ENCODE measurements around the gene SGO2.
"Not testable (repeated sequence)": the region's sequence is repeated elsewhere in the genome, so short reads cannot be mapped to it uniquely, and the experiment has no call there.

SGO2 gene

DNA sequence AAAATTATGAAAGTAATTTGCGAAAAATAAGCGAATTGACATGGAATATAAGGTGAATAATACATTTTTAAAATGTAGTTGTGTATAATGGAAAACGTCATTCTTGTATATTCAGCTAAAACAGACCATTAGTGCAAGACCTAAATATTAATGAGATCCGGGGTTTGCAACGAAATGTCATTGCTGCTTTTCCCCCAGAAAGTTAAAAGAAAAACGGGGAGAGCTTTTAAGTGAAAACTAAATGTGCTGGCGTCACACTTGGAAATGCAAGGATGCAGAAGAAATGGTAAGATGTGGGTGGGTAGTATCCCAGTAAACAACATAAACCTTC lies 491 bp upstream of the SGO2 start:
- no peak for DNase-seq

DNA sequence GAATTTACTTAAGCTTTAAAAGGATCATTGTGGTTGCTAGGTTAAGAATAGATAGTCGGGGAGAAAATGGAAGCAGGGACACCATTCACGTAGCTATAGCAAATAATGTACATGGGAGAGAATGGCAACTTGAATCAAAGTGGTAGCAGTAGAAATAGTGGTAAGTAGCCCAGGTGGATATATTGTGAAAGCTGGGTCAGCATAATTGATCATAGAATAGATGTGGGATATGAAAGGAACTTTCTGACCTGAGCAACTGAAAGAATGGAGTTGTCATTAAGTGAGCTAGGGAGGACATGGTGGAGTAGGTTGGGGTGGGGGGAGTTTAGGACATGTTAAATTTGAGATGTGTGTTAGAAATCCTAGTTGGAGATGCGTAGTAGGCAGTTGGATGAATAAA lies 2.2 kb downstream of the SGO2 start:
- DNase-seq, result no peak

DNA sequence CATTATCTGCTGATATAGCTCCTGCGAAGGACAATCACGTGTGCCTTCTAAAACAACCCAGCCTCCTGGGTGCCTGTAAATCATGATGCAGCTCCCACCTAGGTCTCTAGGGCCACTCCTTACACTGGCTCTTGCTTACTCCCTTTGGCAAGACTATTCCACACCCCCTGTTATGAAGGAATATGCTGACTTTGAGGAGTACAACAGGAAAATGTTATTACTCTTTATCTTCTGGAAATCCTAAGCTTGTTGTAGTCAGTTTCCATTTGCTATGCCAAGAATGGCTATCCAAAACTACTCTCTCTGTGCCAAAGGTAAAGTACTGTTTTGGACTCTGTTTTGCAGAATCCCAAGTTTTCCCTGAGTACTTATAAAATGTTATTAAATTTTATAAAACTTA lies 7.7 kb downstream of the SGO2 start:
- DNase-seq, result no peak

DNA sequence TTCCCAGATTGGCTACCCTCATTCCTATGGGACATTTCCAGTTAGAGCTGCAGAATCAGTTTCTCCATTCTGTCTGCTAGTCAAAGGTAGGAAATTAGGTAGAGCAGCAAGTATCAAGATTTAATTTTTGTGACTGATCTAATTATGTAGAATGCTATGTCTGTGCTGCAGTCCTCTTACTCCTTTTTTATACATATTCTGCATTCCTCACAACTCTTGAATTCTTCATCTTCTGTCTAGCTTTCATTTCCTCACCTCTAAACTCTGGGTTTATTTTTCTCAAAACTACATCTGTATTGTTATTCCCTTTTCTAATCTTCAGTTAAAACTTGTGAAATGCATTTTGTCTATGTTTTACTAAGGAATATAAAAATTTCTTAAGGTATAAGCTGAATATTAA lies 8.6 kb downstream of the SGO2 start:
- no peak for DNase-seq

DNA sequence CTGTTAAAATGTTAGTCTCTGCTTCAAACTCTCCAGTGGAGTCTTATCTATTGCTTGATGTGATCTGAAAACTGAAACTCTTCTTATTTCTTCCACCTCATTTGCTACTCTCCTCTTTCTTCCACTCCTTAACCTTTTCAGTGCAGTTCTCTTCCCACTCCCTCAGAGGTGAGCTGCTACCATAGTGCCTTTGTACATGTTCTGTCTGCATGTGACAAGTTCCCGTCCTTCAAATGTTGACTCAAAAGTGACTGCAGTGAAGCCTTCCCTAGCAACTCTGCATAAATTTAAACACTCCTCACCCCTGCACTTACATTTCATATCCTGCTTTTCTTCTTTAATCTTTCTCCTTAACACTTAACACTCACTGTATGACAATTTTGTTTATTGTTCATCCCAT lies 12.1 kb downstream of the SGO2 start:
- DNase-seq, result no peak

DNA sequence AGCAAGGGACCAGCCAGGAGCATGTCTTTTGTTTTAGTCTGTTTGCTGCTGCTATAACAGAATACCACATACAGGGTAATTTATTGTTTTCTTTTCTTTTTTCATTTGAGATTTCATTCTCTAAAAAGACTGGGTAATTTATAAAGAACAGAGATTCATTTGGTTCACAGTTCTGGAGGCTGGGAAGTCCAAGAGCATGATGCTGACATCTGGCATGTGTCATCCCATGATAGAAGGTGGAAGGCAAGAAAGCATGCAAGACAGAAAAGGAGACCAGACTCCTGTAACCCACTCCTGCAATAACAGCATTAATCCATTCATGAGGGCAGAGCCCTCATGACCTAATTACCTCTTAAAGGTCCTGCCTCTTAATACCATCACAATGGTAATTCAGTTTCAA lies 14.8 kb downstream of the SGO2 start:
- no peak for DNase-seq

DNA sequence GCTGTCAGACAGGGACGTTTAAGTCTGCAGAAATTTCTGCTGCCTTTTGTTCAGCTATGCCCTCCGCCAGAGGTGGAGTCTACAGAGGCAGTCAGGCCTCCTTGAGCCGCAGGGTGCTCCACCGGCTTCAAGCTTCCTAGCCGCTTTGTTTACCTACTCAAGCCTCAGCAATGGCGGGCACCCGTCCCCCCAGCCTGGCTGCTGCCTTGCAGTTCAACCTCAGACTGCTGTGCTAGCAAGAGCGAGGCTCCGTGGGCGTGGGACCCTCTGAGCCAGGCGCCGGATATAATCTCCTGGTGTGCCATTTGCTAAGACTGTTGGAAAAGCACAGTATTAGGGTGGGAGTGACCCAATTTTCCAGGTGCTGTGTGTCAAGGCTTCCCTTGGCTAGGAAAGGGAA lies 40.6 kb downstream of the SGO2 start:
- not testable (repeated sequence) for DNase-seq

DNA sequence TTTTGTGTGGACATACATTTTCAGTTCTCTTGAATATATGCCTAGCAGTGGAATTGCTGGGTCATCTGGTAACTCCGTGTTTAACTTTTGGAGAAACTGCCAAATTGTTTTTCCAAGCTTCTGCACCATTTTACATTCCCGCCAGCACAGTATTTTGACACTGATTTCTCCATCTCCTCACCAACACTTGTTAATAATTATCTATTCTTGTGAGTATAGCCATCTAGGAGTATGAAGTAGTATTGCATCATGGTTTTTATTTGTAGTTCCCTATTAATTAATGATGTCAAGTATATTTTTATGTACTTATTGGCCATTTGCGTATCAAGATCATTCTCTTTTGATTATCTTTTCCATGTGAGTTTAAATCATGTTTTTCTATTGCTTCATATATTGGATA lies 41.9 kb downstream of the SGO2 start:
- DNase-seq, result no peak

DNA sequence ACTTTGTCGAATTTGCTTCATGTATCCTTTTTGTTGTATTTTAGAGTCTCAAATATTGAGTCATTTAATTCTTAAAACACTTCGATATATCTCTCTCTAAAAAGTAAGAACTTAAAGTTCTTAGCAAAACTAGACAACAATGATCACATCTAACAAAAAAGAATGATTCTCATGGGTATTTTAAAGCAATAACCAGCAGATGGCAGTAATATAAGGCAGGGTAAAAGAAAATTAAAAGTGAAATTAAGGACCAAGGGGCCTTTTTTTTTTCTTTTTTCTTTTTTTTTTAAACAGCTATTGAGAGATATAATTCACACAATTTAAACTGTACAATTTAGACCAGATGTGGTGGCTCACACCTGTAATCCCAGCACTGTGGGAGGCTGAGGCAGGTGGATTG lies 50.0 kb downstream of the SGO2 start:
- no peak for DNase-seq

DNA sequence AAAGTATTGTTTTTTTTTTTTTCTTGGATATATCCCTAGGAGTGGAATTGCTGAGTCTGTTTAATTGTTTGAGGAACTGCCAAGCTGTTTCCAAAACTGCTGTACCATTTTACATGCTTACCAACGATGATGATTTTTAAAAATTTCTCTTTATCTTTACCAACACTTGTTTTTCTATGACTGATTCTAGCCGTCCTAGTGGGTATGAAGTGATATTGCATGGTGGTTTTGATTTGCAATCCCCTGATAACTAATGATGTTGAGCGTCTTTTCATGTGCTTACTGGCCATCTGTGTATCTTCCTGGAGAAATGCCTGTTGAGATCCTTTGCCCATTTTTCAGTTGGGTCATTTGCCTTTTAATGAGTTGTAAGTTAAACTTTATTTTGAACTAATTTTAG lies 51.0 kb downstream of the SGO2 start:
- DNase-seq, result no peak

DNA sequence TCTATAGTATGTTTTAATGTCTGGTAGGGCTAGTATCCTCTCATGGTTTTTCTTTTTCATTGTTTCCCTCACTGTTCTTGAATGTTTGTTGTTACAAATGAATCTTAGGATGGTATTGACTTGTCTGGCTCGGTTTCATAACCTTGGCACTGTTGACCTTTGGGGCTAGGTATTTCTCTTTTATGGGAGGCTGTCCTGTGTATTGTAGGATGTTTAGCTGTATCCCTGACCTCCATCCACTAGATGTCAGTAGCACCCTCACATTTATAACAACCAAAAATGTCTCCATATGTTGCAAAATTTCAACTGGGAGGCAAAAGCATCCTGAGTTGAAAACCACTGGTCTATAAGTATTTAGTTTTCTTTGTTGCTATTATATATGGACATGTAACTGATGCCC lies 52.8 kb downstream of the SGO2 start:
- no peak for DNase-seq

DNA sequence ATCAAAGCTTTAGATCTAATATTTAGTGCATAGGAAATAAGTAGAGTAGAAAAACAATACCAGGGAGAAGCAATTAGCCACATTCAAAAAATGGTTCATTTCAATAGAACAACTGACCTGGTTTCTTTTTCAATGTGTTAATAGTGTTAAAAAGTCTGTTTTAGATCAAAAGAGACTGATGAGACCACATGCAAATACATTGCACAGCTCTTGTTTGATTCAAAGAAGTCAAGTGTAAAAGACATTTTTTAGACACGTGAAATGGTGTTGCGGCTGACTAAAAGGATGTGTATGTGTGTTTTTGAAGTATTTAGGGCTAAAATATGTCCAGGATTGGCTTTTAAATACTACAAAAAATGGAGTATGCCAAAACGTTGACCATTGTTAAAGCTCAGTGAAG lies 58.6 kb downstream of the SGO2 start:
- no peak for DNase-seq

DNA sequence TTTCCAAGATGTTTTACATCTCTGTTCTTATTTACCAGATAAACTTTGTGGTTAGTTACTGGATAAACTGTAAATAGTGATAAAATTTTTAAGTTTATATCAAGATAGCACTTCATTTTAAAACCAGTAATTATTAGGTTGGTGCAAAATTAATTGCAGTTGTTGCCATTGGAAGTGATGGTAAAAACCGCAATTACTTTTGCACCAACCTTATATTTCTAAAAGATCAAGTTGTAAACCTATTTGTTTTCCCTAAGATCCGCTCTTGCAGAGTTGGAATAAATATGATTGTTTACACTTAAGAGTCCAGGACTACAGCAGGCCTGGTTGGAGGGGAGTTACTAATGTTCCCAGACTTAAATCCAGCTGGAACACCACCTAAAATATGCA lies 59.3 kb downstream of the SGO2 start:
- no peak for DNase-seq

DNA sequence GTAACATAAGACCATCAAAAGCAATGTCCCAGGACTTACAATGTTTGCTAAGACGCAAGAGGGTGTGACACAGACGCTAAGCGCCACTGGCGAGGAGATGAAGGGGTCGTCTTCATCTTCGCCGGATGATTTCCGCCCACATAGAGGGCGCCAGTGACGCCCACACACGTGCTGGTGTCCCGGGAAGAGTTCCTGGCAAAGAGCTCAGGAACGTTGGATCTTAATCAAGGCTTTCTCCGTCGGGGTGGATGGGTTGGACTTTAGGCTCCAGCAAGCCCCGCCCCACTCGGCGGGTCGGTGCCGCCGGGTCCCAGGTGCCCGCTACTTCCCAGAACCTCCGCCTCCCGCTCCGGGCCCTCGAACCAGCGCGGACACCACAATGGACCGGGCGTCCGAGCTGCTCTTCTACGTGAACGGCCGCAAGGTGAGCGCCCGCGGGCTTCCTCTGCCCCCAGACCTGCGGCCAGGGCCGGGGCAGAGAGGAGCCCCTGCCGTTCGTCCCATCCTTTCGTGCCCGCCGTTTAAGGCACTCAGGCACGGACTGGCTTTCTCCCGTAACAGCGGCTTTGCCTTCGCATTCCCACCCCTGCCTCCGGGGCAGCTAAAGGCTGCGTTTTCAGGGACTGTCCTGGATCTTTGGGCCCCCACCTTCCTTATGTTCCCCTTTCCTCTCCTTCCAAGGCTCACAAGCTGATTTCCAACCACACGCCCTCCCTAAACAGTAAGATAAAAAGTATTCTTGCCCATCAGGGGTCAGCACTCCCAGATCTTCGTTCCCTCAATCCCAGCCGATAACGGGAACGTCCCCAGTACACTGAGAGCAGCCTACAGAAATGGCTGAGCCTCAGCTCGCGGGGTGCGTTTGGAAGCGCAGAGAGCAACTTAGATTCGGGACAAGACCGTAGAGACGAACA lies 60.0 kb downstream of the SGO2 start, which contains the start of gene AOX1:
Gene AOX1 (plus strand): TSS at position 285 of the 914 bp plus-strand sequence. CDS start 95 bp downstream, at position 380.
- DNase-seq, result no peak

DNA sequence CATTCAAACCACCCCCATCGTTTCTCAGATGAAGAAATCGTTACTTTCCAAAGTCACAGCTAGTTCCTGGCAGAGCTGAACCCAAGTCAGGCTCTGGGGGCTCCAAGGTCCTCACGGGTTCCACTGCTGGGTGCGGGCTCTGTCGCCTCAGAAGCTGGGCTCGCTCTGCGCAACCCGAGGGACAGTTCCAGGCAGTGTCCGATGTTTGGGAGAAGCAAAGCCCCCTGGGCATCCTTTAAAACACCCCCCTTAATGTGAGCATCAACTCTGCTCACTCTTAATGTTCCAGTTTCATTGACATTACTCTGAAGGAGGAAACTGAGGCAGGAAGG lies 60.6 kb downstream of the SGO2 start:
- no peak for DNase-seq

DNA sequence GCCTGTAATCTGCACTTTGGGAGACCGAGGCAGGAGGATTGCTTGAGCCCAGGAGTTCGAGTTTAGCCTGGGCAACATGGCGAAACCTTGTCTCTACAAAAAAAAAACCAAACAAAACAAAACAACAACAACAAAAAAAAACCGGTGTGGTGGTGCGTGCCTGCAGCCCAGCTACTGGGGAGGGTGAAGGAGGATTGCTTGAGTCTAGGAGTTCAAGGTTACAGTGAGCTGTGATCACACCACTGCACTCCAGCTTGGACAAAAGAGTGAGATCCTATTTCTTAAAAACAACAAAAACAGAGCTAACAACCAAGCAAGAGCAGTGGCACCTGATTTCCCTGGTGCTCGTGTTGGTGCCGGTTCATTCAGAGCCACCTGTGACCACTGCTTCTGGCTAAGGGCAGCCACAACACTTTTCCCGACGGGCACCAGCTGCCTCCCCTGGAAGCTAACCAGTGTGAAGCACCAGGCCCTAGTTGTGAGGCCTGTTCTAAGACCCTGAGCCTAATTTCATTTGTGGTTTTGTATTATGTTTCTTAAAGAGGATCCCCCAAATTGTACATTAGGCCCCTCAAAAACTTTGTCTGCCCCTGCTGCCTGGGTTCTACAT lies 61.1 kb downstream of the SGO2 start:
- no peak for DNase-seq

DNA sequence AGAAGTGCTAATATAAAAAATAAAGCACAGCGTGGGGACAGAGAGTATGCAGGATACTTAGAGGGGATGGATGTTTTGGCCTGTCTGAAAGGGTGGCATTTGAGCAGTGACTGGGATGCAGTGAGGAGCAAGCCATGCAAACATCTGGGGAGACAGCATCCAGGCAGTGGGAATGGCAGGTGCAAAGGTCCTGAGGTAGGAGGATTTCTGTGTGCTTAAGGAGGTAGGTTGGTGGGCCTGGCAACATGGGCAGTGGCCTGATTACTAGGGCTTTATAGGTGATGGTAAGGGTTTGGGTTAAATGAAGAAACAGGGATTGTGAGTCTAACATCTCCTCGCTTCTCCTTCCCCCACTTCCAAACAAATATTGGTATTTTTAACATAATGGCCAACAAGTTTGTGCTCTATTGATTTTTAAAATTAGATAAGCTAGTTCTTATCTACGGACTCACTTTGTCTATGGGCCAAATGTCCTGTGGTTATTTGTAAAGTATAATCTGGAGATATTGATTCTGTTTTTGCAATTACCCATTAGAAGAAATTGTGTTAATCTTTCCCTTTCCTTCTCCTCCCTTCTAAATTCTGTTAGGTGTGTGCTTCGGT lies 62.2 kb downstream of the SGO2 start:
- no peak for DNase-seq

DNA sequence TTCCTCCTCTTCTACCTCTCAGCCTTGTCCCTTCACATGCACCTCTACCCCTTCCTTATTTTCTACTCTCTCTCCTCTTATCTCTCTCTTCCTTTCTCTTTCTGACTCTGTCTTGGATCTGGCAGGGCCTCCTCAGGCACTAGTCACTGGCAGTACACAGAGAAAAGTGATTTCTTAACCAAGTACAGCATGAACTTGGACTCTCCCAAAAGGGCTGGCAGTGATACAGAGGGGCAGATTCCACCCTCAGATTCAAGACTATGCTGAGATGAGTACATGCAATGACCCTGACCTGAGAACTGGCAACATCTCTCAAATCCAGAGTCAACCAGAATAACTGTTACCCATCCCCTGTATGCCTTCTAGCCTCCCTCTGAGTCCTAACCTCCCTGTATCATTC lies 64.1 kb downstream of the SGO2 start:
- no peak for DNase-seq

DNA sequence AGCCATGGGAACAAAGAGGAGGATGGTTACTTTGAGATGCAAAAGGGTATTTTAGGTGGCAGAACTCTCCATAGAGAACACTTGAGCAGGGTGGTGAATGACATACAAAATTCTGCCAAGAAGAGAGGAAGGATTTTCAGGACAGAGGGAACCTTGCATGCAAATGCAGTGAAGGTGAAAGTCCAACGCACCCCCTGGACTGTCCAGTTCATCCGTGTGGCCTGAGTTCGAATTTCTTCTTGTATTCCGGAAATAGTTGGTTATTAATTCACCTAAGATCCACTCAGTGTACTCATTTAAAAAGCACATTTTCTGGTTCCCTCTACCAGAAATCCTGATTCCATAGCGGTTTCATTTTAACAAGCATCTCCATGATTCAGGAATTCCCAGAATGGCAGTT lies 65.3 kb downstream of the SGO2 start:
- no peak for DNase-seq

DNA sequence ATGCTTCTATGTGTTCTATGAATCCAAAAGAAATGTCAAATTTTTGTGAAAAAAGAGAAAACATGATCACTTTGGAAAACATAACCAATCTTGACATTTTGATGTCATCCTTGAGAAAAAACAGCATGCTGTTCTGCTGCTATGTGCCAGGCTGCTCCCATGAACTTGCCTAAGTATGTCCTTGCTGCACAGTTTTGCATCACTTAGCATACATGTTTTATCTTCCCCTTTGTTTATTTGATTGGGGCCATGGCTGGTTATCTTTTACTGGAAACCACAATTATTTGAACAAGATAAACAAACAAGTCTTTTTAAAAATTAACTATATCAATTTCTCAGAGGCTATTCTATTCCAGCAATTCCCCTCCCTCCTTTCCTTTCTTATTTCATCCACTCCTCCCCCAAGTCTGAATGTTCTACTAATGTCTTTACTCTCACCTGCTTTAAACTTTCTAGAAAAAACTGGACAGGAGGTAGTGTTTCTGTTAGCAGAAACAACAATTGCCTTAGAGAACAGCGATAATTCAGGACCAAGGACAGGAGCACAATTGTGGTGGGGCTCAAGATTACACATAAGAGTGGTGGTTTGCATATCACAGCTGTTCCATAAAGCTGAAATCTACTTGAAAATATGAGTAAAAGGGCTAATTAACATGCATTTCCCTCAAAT lies 66.5 kb downstream of the SGO2 start:
- no peak for DNase-seq

DNA sequence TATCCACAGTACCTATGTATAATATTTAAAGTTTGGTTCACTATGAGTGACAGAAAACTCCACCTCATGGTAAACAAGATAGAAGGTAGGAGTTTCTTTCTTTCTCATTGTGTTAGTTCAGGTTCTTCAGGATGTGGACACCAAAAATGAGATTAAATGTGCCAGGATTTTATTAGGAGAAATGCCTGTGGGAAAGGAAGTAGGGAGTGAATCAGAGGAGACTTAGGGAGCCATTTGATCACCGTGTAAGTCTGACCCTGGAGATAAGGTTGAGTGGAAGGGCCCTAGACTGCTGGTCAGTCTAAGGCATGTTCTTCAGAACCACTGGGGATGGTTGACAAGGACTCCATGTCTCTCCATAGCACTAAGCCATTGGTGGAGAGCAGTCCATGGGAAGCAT lies 67.9 kb downstream of the SGO2 start:
- no peak for DNase-seq

DNA sequence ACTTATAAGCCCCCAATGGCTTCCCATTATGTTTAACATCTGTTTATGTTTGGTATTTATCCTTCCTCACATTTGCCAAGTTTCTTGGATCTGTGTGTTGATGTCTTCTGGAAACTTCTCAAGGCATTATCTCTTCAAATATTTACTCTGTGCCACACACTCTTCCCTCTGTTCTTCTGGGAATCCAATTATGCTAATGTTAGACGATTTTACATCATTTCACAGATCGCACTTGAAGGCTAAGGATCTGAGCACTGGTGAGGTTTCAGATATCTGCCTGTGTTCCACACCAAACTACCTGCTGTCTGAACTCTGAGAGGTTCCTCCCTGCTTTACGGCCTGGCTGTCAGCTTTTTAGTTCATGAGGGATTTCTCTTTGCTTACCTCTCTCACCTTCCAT lies 69.9 kb downstream of the SGO2 start:
- DNase-seq, result no peak

DNA sequence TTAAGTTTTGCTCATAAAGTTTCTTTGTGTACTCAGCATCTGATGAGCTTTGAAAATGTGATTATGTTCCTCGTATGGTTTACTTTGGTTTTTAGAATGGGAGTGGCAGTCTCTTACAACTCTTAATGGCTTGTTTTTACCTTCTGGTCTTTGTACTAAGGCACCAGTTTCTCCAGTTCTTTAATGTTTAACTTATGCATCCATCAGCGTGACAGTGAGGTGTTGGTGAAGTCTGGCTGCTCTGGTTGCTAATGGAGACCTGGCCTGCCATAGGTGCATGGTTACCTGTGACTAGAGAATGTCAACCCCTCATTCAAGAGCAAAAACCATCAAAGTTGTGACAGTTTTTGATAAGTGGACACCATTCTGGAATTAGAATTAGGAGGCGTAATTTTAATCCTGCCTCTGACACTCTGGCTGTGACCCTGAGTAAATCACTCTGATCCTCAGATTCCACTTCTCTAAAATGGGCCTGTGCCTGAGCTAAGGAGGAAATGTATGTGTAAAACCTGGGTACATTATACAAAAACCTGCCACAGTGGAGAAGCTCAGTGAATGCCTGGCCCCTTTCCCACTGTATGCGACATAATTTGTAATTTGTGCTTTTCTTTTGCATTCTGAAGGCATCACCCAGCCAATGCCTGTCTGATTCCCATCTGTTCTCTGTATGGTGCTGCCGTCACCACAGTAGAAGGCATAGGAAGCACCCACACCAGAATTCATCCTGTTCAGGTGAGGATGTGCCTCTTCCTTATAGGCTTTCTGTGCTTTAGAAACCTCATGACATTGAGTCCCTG lies 71.0 kb downstream of the SGO2 start:
- DNase-seq, result no peak

All from NCI-H1436 treated with DMSO at 0.1 percent for 48 hours (cell line).